HEK293 (cell line): ENCODE data around the gene RNPS1.

Experiments used
- BCL11B ChIP-seq: fragments of 450-650 bp; formaldehyde crosslinking; IDR thresholded peaks from 2 replicates; pipeline ENCODE4 v1.5.1; 2016; ENCODE audit warnings: low read depth, missing biosample characterization, missing genetic modification characterization
- GLIS2 ChIP-seq: fragments of 450-650 bp; formaldehyde crosslinking; IDR thresholded peaks from 2 replicates; pipeline ENCODE4 v1.5.1; 2016; ENCODE audit warnings: missing biosample characterization, missing genetic modification characterization
- KLF10 ChIP-seq: fragments of 450-650 bp; IDR thresholded peaks from 2 replicates; pipeline ENCODE4 v1.5.1; 2018; ENCODE audit warnings: missing biosample characterization, mild to moderate bottlenecking, missing genetic modification characterization
- KLF8 ChIP-seq: fragments of 450-650 bp; formaldehyde crosslinking; IDR thresholded peaks from 2 replicates; pipeline ENCODE4 v1.5.1; 2016; ENCODE audit warnings: missing biosample characterization, missing genetic modification characterization
- MYNN ChIP-seq: fragments of 450-650 bp; formaldehyde crosslinking; IDR thresholded peaks from 2 replicates; pipeline ENCODE4 v1.5.1; 2016; ENCODE audit warnings: missing biosample characterization, missing genetic modification characterization, borderline replicate concordance
- PRDM10 ChIP-seq: fragments of 450-650 bp; formaldehyde crosslinking; IDR thresholded peaks from 2 replicates; pipeline ENCODE4 v1.5.1; 2016; ENCODE audit warnings: missing biosample characterization, missing genetic modification characterization
- ZBTB6 ChIP-seq: fragments of 450-650 bp; formaldehyde crosslinking; IDR thresholded peaks from 2 replicates; pipeline ENCODE4 v1.5.1; 2017; ENCODE audit warnings: missing biosample characterization, missing genetic modification characterization
- ZBTB7A ChIP-seq: fragments of 450-650 bp; formaldehyde crosslinking; IDR thresholded peaks from 2 replicates; pipeline ENCODE4 v1.5.1; 2016; ENCODE audit warnings: low read depth, missing biosample characterization, missing genetic modification characterization
- ZEB2 ChIP-seq: fragments of 450-650 bp; formaldehyde crosslinking; IDR thresholded peaks from 2 replicates; pipeline ENCODE4 v1.5.1; 2016; ENCODE audit warnings: missing biosample characterization, missing genetic modification characterization
- ZIC2 ChIP-seq: fragments of 450-650 bp; formaldehyde crosslinking; IDR thresholded peaks from 2 replicates; pipeline ENCODE4 v1.5.1; 2016; ENCODE audit warnings: missing biosample characterization, missing genetic modification characterization
- ZNF10 ChIP-seq: fragments of 450-650 bp; formaldehyde crosslinking; IDR thresholded peaks from 2 replicates; pipeline ENCODE4 v1.5.1; 2017; ENCODE audit warnings: missing biosample characterization, missing genetic modification characterization
- ZNF121 ChIP-seq: fragments of 450-650 bp; formaldehyde crosslinking; IDR thresholded peaks from 2 replicates; pipeline ENCODE4 v1.5.1; 2016; ENCODE audit warnings: missing biosample characterization, missing genetic modification characterization
- ZNF133 ChIP-seq: fragments of 450-650 bp; formaldehyde crosslinking; IDR thresholded peaks from 2 replicates; pipeline ENCODE4 v1.5.1; 2016; ENCODE audit warnings: missing biosample characterization, missing genetic modification characterization
- ZNF148 ChIP-seq: fragments of 450-650 bp; formaldehyde crosslinking; IDR thresholded peaks from 2 replicates; pipeline ENCODE4 v1.5.0; 2017; ENCODE audit warnings: missing biosample characterization, missing genetic modification characterization, borderline replicate concordance
- ZNF2 ChIP-seq: fragments of 450-650 bp; formaldehyde crosslinking; IDR thresholded peaks from 2 replicates; pipeline ENCODE4 v1.5.1; 2016; ENCODE audit warnings: missing biosample characterization, missing genetic modification characterization
- ZNF341 ChIP-seq: fragments of 450-650 bp; formaldehyde crosslinking; IDR thresholded peaks from 2 replicates; pipeline ENCODE4; 2016; ENCODE audit warnings: low read depth, missing biosample characterization, missing genetic modification characterization
- ZNF354C ChIP-seq: fragments of 450-650 bp; formaldehyde crosslinking; IDR thresholded peaks from 2 replicates; pipeline ENCODE4 v1.5.1; 2016; ENCODE audit warnings: missing biosample characterization, missing genetic modification characterization, low read depth, borderline replicate concordance
- ZNF394 ChIP-seq: fragments of 450-650 bp; formaldehyde crosslinking; IDR thresholded peaks from 2 replicates; pipeline ENCODE4 v1.5.1; 2016; ENCODE audit warnings: missing biosample characterization, missing genetic modification characterization, mild to moderate bottlenecking, moderate library complexity, borderline replicate concordance
- ZNF423 ChIP-seq: fragments of 450-650 bp; formaldehyde crosslinking; IDR thresholded peaks from 2 replicates; pipeline ENCODE4 v1.5.1; 2016; ENCODE audit warnings: missing biosample characterization, missing genetic modification characterization
- ZNF501 ChIP-seq: fragments of 450-650 bp; formaldehyde crosslinking; IDR thresholded peaks from 2 replicates; pipeline ENCODE4 v1.5.1; 2016; ENCODE audit warnings: missing biosample characterization, missing genetic modification characterization
- ZNF664 ChIP-seq: fragments of 450-650 bp; formaldehyde crosslinking; IDR thresholded peaks from 2 replicates; pipeline ENCODE4 v1.5.1; 2016; ENCODE audit warnings: missing biosample characterization, missing genetic modification characterization
- ZNF692 ChIP-seq: fragments of 450-650 bp; formaldehyde crosslinking; IDR thresholded peaks from 2 replicates; pipeline ENCODE4 v1.5.1; 2016; ENCODE audit warnings: missing biosample characterization, missing genetic modification characterization
- ZNF76 ChIP-seq: fragments of 450-650 bp; formaldehyde crosslinking; IDR thresholded peaks from 2 replicates; pipeline ENCODE4; 2016; ENCODE audit warnings: low read depth, missing biosample characterization, missing genetic modification characterization, borderline replicate concordance
- ZSCAN30 ChIP-seq: fragments of 450-650 bp; IDR thresholded peaks from 2 replicates; pipeline ENCODE4 v1.5.1; 2018; ENCODE audit warnings: missing biosample characterization, mild to moderate bottlenecking, missing genetic modification characterization, moderate library complexity
- ZSCAN5A ChIP-seq: fragments of 450-650 bp; formaldehyde crosslinking; IDR thresholded peaks from 2 replicates; pipeline ENCODE4 v1.5.1; 2016; ENCODE audit warnings: missing biosample characterization, missing genetic modification characterization

RNPS1 gene

GRCh38 chr16:2223221-2223941 is 44.5 kb downstream of the RNPS1 start, which contains the start of gene E4F1 (continued):
- TF ChIP-seq ZNF692, result peak; percentile 50; the same call in 1 of the 2 replicates
- TF ChIP-seq ZNF423 (tag by site-specific recombination), result no peak
- no peak for TF ChIP-seq MYNN (tag by site-specific recombination)
- TF ChIP-seq ZEB2 (tag by site-specific recombination), result peak; percentile 97
- TF ChIP-seq ZIC2 (tag by site-specific recombination), result peak; percentile 58; the same call in 1 of the 2 replicates
- TF ChIP-seq GLIS2 (tag by site-specific recombination), result peak; percentile 72; the same call in 1 of the 2 replicates
- TF ChIP-seq ZBTB6 (tag by site-specific recombination), result no peak
- TF ChIP-seq ZNF341 (tag by site-specific recombination), result peak; percentile 90
- no peak for TF ChIP-seq ZNF354C (tag by site-specific recombination)
- peak; percentile 36; the same call in 1 of the 2 replicates for TF ChIP-seq ZNF394
- TF ChIP-seq ZBTB7A (tag by site-specific recombination), result peak; percentile 69; the same call in 1 of the 2 replicates
- no peak for TF ChIP-seq ZNF121 (tag by site-specific recombination)
- TF ChIP-seq ZNF10 (tag by site-specific recombination), result no peak
- peak; percentile 61 for TF ChIP-seq ZNF2
- TF ChIP-seq ZSCAN5A (tag by site-specific recombination), result peak; percentile 73; the same call in 1 of the 2 replicates
- TF ChIP-seq ZNF501 (tag by site-specific recombination), result peak; percentile 81; the same call in 1 of the 2 replicates
- TF ChIP-seq BCL11B (tag by site-specific recombination), result peak; percentile 41
- TF ChIP-seq ZNF148 (tag by site-specific recombination), result no peak
- TF ChIP-seq PRDM10 (tag by site-specific recombination), result peak; percentile 61
- no peak for TF ChIP-seq ZNF133 (tag by site-specific recombination)
- TF ChIP-seq ZSCAN30 (tag by site-specific recombination), result peak; percentile 82
- peak; percentile 56; the same call in 1 of the 2 replicates for TF ChIP-seq ZNF76 (tag by site-specific recombination)
- peak; percentile 51 for TF ChIP-seq KLF10 (tag by site-specific recombination)
- TF ChIP-seq KLF8, result peak; percentile 87
- TF ChIP-seq ZNF664 (tag by site-specific recombination), result no peak
